Esophagus (tissue), 2 donors: Measurements from ENCODE around the gene C3AR1. TPM values are rescaled to one million over a fixed set of nuclear protein-coding genes. Genes with fewer than 3 reads are reported as not detected.
A peak's percentile ranks its signal among the peaks of the same experiment; 100 is the strongest.
"Not testable (repeated sequence)": the region's sequence is repeated elsewhere in the genome, so short reads cannot be mapped to it uniquely, and the experiment has no call there.

ENCODE experiments used
- H3K27ac ChIP-seq, 2 donors: one replicate each; pipeline ENCODE4 v1.5.1; 2013; ENCODE audit warnings: low read depth in 2 of 2, mild to moderate bottlenecking in 2 of 2, inconsistent platforms in 1 of 2, low read length in 1 of 2, moderate library complexity in 1 of 2
- H3K27me3 ChIP-seq, 2 donors: one replicate each; pipeline ENCODE4 v1.6.1; 2013; ENCODE audit warnings: low read length in 2 of 2, control low read depth in 1 of 2, mild to moderate bottlenecking in 1 of 2; ENCODE audit not compliant: insufficient read depth in 2 of 2, control insufficient read depth in 1 of 2
- H3K36me3 ChIP-seq, 2 donors: one replicate each; pipeline ENCODE4 v1.6.1; 2013; ENCODE audit warnings: low read length in 1 of 2; ENCODE audit not compliant: control insufficient read depth in 2 of 2, insufficient read depth in 2 of 2
- H3K4me1 ChIP-seq, 2 donors: one replicate each; pipeline ENCODE4 v1.6.1; 2013; ENCODE audit warnings: low read length in 1 of 2; ENCODE audit not compliant: control insufficient read depth in 2 of 2, insufficient read depth in 2 of 2
- H3K4me3 ChIP-seq, 2 donors: one replicate each; pipeline ENCODE4 v1.5.1; 2013; ENCODE audit warnings: low read length in 2 of 2, mild to moderate bottlenecking in 2 of 2, low read depth in 1 of 2, moderate library complexity in 1 of 2
- H3K9me3 ChIP-seq, 2 donors: one replicate each; pipeline ENCODE4 v1.6.1; 2013; ENCODE audit warnings: mild to moderate bottlenecking in 2 of 2, low read depth in 1 of 2, low read length in 1 of 2, moderate library complexity in 1 of 2; ENCODE audit not compliant: control insufficient read depth in 2 of 2, insufficient read depth in 1 of 2
- WGBS, 2 donors: extraction: QIAGEN DNeasy Blood & Tissue Kit; methylation state at CpG; one replicate each; pipeline ENCODE4 v1.1.7; 2013; 5-methylcytosine and 5-hydroxymethylcytosine counted together
- polyA plus RNA-seq, 2 donors: library from polyadenylated mRNA; stranded (reverse); fragments of 200-250 nt; gene quantifications; one replicate each; pipeline ENCODE4 v1.2.3, GENCODE V29; 2013
- donor health status: healthy with polysubstance abuse.
- donor health status: Bipolar disorder and iron deficiency.

The C3AR1 gene
- polyA plus RNA-seq, 2 donors = 0.65 to 0.94 TPM

- H3K4me3 ChIP-seq = peak overlapping the region; percentile 87 to 93
- 2 to 3% methylated on average over 17 of the region's 17 CpGs for WGBS, 2 donors
- H3K27me3 ChIP-seq = no peaks in the 10 kb centered on the region
- H3K9me3 ChIP-seq = no peaks in the 10 kb centered on the region
- H3K4me1 ChIP-seq = peaks cover 3 to 14% of the 10 kb centered on the region in 2 donors
- H3K36me3 ChIP-seq = no peaks in the 10 kb centered on the region
- H3K27ac ChIP-seq = peak overlapping the region; percentile 91 to 95
Observed at GRCh38 chr12:8033153-8034044, 32.8 kb downstream of the C3AR1 start.

GRCh38 chr12:8032242-8033152 is 33.7 kb downstream of the C3AR1 start, which contains the start of gene FOXJ2:
FOXJ2 (plus strand) TSS chr12:8032716; CDS start chr12:8039833, 7,117 bp downstream.
- Histone ChIP-seq H3K4me3 (peak within 1 kb of the TSS; percentile 87 to 93), H3K27me3 (no peaks in the 10 kb centered on the region), H3K4me1 (peaks cover 3 to 8% of the 10 kb centered on the region in 2 donors), H3K36me3 (no peaks in the 10 kb centered on the region), H3K9me3 (no peaks in the 10 kb centered on the region), H3K27ac (peak within 1 kb of the TSS; percentile 91 to 95)
- WGBS, 2 donors = 0 to 1% methylated on average over 69 to 93 of the region's 93 CpGs

GRCh38 chr12:8031872-8032241 is 34.3 kb downstream of the C3AR1 start:
- Histone ChIP-seq H3K27me3 (no peaks in the 10 kb centered on the region), H3K4me3 (peak overlapping the region in 1 of 2 donors; percentile 93), H3K27ac (peak overlapping the region; percentile 91 to 93), H3K9me3 (no peaks in the 10 kb centered on the region), H3K4me1 (peaks cover 3 to 8% of the 10 kb centered on the region in 2 donors), H3K36me3 (no peaks in the 10 kb centered on the region)
- WGBS, 2 donors = 32 to 36% methylated on average over 5 of the region's 5 CpGs

GRCh38 chr12:8031017-8031416 is 35.1 kb downstream of the C3AR1 start:
- not testable (repeated sequence) for H3K9me3 ChIP-seq, H3K27me3 ChIP-seq, H3K27ac ChIP-seq, H3K4me1 ChIP-seq, H3K4me3 ChIP-seq, H3K36me3 ChIP-seq
- whole genome bisulfite sequencing, 2 donors = 96% methylated on average over 23 of the region's 23 CpGs

GRCh38 chr12:8030189-8030588 is 36.0 kb downstream of the C3AR1 start:
- no peaks in the 10 kb centered on the region for H3K36me3 ChIP-seq
- H3K27me3 ChIP-seq = no peaks in the 10 kb centered on the region
- no peak overlapping the region for H3K4me3 ChIP-seq
- no peaks in the 10 kb centered on the region for H3K9me3 ChIP-seq
- H3K4me1 ChIP-seq = peaks cover 0 to 8% of the 10 kb centered on the region in 2 donors
- H3K27ac ChIP-seq = no peak overlapping the region
- WGBS, 2 donors = 79 to 80% methylated on average over 3 of the region's 3 CpGs

- WGBS, 2 donors = 96% methylated on average over 15 of the region's 15 CpGs
- Histone ChIP-seq H3K4me3 (no peak overlapping the region), H3K4me1 (no peaks in the 10 kb centered on the region), H3K27me3 (no peaks in the 10 kb centered on the region), H3K36me3 (no peaks in the 10 kb centered on the region), H3K27ac (no peak overlapping the region), H3K9me3 (no peaks in the 10 kb centered on the region)
Observed at GRCh38 chr12:8028267-8028666, 37.9 kb downstream of the C3AR1 start.

- Histone ChIP-seq H3K27ac (no peak overlapping the region), H3K9me3 (no peaks in the 10 kb centered on the region), H3K27me3 (no peaks in the 10 kb centered on the region), H3K4me3 (no peak overlapping the region), H3K4me1 (no peaks in the 10 kb centered on the region), H3K36me3 (no peaks in the 10 kb centered on the region)
- 67 to 73% methylated on average over 5 of the region's 5 CpGs for WGBS, 2 donors
Observed at GRCh38 chr12:8027856-8028255, 38.3 kb downstream of the C3AR1 start.

- no peaks in the 10 kb centered on the region for H3K4me1 ChIP-seq
- no peaks in the 10 kb centered on the region for H3K9me3 ChIP-seq
- WGBS, 2 donors = 0% methylated on average over 27 of the region's 27 CpGs
- no peaks in the 10 kb centered on the region for H3K27me3 ChIP-seq
- H3K4me3 ChIP-seq = peak overlapping the region; percentile 73 to 87
- peak overlapping the region; percentile 100 for H3K27ac ChIP-seq
- H3K36me3 ChIP-seq = no peaks in the 10 kb centered on the region
Observed at GRCh38 chr12:8026291-8026900, 39.8 kb downstream of the C3AR1 start.
